NCI-H1436 (cell line): ENCODE measurements around the gene AKAP13.
A peak's percentile ranks its signal among the peaks of the same experiment; 100 is the strongest.

Source experiments
- DNase-seq: peaks from one replicate; lab custom pipeline; 2025; lab: John Stamatoyannopoulos, UW

AKAP13 gene

GRCh38 chr15:85706779-85707518 lies 326.5 kb downstream of the AKAP13 start:
- DNase-seq = no peak

- no peak for DNase-seq
Measured at GRCh38 chr15:85707519-85708338, 327.3 kb downstream of the AKAP13 start.

- DNase-seq = no peak
Measured at GRCh38 chr15:85708402-85708941, 328.1 kb downstream of the AKAP13 start.

- no peak for DNase-seq
Measured at GRCh38 chr15:85709250-85709649, 328.8 kb downstream of the AKAP13 start.

GRCh38 chr15:85710340-85710842 lies 330.0 kb downstream of the AKAP13 start:
- no peak for DNase-seq

GRCh38 chr15:85711580-85712192 lies 331.3 kb downstream of the AKAP13 start:
- DNase-seq = no peak

- DNase-seq = no peak
Measured at GRCh38 chr15:85716261-85716660, 335.9 kb downstream of the AKAP13 start.

GRCh38 chr15:85717212-85717611 lies 336.8 kb downstream of the AKAP13 start:
- DNase-seq = no peak

- DNase-seq = no peak
Measured at GRCh38 chr15:85718271-85718971, 338.0 kb downstream of the AKAP13 start.

- no peak for DNase-seq
Measured at GRCh38 chr15:85718981-85719380, 338.6 kb downstream of the AKAP13 start.

GRCh38 chr15:85722374-85723152 lies 342.2 kb downstream of the AKAP13 start:
- no peak for DNase-seq

GRCh38 chr15:85723960-85724945 lies 343.9 kb downstream of the AKAP13 start:
- DNase-seq = no peak

- no peak for DNase-seq
Measured at GRCh38 chr15:85725019-85725418, 344.6 kb downstream of the AKAP13 start.

GRCh38 chr15:85725564-85725963 lies 345.2 kb downstream of the AKAP13 start:
- DNase-seq = no peak

GRCh38 chr15:85726454-85726853 lies 346.1 kb downstream of the AKAP13 start:
- no peak for DNase-seq

GRCh38 chr15:85727068-85727467 lies 346.7 kb downstream of the AKAP13 start:
- DNase-seq = no peak

- DNase-seq = peak; percentile 60
Measured at GRCh38 chr15:85730001-85730820, 349.8 kb downstream of the AKAP13 start.

GRCh38 chr15:85733416-85733815 lies 353.0 kb downstream of the AKAP13 start:
- DNase-seq = no peak

- no peak for DNase-seq
Measured at GRCh38 chr15:85737061-85737460, 356.7 kb downstream of the AKAP13 start.
